ENCODE results near the gene PYGB.

The PYGB gene

GRCh38 chr20:25215521-25215920, 32.4 kb upstream of the PYGB start:
- TF ChIP-seq ZNF174 (tag by site-specific recombination; IDR thresholded peaks at IDR 0.05) (no peak), GLIS2 (tag by site-specific recombination; IDR thresholded peaks at IDR 0.05) (no peak), ZNF624 (tag by site-specific recombination; IDR thresholded peaks at IDR 0.05) (no peak), ZNF843 (tag by site-specific recombination; IDR thresholded peaks at IDR 0.05) (no peak), TRIM28 (IDR thresholded peaks at IDR 0.05; ENCODE audit: borderline replicate concordance, low read length) (no peak), ZFP41 (tag by site-specific recombination; IDR thresholded peaks at IDR 0.05; ENCODE audit: borderline replicate concordance) (no peak), ZNF121 (tag by site-specific recombination; IDR thresholded peaks at IDR 0.05) (no peak)
- TF ChIP-seq, protein P1, sequence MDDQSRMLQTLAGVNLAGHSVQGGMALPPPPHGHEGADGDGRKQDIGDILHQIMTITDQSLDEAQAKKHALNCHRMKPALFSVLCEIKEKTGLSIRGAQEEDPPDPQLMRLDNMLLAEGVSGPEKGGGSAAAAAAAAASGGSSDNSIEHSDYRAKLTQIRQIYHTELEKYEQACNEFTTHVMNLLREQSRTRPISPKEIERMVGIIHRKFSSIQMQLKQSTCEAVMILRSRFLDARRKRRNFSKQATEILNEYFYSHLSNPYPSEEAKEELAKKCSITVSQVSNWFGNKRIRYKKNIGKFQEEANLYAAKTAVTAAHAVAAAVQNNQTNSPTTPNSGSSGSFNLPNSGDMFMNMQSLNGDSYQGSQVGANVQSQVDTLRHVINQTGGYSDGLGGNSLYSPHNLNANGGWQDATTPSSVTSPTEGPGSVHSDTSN (CRISPR knock-in tag; IDR thresholded peaks at IDR 0.05), result no peak
- TF ChIP-seq, protein P2, sequence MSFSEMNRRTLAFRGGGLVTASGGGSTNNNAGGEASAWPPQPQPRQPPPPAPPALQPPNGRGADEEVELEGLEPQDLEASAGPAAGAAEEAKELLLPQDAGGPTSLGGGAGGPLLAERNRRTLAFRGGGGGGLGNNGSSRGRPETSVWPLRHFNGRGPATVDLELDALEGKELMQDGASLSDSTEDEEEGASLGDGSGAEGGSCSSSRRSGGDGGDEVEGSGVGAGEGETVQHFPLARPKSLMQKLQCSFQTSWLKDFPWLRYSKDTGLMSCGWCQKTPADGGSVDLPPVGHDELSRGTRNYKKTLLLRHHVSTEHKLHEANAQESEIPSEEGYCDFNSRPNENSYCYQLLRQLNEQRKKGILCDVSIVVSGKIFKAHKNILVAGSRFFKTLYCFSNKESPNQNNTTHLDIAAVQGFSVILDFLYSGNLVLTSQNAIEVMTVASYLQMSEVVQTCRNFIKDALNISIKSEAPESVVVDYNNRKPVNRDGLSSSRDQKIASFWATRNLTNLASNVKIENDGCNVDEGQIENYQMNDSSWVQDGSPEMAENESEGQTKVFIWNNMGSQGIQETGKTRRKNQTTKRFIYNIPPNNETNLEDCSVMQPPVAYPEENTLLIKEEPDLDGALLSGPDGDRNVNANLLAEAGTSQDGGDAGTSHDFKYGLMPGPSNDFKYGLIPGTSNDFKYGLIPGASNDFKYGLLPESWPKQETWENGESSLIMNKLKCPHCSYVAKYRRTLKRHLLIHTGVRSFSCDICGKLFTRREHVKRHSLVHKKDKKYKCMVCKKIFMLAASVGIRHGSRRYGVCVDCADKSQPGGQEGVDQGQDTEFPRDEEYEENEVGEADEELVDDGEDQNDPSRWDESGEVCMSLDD (tag by site-specific recombination; IDR thresholded peaks at IDR 0.05), result no peak
- TF ChIP-seq, protein P3, sequence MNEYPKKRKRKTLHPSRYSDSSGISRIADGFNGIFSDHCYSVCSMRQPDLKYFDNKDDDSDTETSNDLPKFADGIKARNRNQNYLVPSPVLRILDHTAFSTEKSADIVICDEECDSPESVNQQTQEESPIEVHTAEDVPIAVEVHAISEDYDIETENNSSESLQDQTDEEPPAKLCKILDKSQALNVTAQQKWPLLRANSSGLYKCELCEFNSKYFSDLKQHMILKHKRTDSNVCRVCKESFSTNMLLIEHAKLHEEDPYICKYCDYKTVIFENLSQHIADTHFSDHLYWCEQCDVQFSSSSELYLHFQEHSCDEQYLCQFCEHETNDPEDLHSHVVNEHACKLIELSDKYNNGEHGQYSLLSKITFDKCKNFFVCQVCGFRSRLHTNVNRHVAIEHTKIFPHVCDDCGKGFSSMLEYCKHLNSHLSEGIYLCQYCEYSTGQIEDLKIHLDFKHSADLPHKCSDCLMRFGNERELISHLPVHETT (tag by site-specific recombination; IDR thresholded peaks at IDR 0.05), result no peak
- TF ChIP-seq, protein P4, sequence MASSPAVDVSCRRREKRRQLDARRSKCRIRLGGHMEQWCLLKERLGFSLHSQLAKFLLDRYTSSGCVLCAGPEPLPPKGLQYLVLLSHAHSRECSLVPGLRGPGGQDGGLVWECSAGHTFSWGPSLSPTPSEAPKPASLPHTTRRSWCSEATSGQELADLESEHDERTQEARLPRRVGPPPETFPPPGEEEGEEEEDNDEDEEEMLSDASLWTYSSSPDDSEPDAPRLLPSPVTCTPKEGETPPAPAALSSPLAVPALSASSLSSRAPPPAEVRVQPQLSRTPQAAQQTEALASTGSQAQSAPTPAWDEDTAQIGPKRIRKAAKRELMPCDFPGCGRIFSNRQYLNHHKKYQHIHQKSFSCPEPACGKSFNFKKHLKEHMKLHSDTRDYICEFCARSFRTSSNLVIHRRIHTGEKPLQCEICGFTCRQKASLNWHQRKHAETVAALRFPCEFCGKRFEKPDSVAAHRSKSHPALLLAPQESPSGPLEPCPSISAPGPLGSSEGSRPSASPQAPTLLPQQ (tag by site-specific recombination; IDR thresholded peaks at IDR 0.05), result no peak
- TF ChIP-seq, protein P5, sequence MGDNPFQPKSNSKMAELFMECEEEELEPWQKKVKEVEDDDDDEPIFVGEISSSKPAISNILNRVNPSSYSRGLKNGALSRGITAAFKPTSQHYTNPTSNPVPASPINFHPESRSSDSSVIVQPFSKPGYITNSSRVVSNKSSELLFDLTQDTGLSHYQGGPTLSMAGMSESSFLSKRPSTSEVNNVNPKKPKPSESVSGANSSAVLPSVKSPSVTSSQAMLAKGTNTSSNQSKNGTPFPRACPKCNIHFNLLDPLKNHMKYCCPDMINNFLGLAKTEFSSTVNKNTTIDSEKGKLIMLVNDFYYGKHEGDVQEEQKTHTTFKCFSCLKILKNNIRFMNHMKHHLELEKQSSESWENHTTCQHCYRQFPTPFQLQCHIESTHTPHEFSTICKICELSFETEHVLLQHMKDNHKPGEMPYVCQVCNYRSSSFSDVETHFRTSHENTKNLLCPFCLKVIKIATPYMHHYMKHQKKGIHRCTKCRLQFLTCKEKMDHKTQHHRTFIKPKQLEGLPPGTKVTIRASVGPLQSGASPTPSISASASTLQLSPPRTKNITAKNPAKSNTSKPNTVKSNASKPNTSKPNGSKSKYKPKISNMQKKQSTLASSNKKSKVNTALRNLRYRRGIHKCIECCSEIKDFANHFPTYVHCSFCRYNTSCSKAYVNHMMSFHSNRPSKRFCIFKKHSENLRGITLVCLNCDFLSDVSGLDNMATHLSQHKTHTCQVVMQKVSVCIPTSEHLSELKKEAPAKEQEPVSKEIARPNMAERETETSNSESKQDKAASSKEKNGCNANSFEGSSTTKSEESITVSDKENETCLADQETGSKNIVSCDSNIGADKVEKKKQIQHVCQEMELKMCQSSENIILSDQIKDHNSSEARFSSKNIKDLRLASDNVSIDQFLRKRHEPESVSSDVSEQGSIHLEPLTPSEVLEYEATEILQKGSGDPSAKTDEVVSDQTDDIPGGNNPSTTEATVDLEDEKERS (tag by site-specific recombination; IDR thresholded peaks at IDR 0.05), result no peak

DNA sequence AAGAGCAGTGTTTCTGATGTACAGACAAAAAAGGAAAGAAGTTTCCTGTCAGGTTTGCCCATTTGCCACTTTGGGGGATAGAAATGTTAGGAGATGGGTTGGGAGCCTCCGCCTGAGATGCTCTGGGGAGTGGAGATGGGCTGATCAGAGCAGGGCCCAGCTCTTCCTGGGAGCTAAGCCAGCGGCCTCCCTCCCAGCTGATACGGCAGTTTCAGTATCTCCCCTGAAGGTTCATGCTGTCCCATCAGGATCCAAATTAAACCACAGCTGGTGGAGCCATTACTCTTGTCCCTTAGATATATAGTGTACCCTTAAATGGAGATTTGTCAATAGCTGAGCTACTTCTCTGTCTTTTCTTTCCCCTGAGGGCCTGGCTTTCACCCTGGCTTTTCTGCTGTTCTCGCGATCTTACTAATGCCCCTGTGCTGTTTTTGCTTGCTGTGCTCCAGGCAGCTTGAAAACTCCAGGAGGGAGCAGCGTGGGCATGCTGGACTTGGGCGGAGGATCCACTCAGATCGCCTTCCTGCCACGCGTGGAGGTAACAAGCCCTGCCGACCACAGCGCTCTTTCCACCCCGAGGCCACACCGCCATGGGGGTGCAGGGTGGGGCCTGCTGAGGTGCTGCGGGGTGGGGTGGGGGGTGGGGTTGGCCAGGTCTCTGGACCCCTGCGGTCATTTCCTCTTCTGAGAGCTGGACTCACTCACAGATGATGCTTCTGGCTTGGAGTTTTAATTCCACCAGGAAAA, 31.5 kb upstream of the PYGB start:
- Histone ChIP-seq H3K27ac (ENCODE audit: extremely low read depth, low read depth, low read length) (no peak overlapping the region), H3K4me1 (ENCODE audit: control insufficient read depth, insufficient read depth, low read length) (no peaks in the 10 kb centered on the region), H3K9me3 (ENCODE audit: control insufficient read depth, insufficient read depth, low read depth, low read length) (no peaks in the 10 kb centered on the region), H3K36me3 (ENCODE audit: control insufficient read depth in 2 of 2, insufficient read depth in 1 of 2, low read length in 2 of 2) (peaks cover 8 to 95% of the 10 kb centered on the region in 2 experiments; a peak in 2 of 3 replicates), H3K4me3 (ENCODE audit: low read depth, low read length) (no peak overlapping the region)
- ChIA-PET POLR2A (no interaction called here), CTCF (interaction anchor here (0.6 kb wide), 1 partner anchor 21 kb away, joined by 4 read pairs; the partner anchor contains the start of gene ENTPD6)
- TF ChIP-seq ZNF518A (tag by site-specific recombination; conservative IDR thresholded peaks at IDR 0.05; ENCODE audit: low read depth) (no peak), ZNF341 (tag by site-specific recombination; IDR thresholded peaks at IDR 0.05; ENCODE audit: low read depth) (peak; percentile 39), OSR2 (tag by site-specific recombination; IDR thresholded peaks at IDR 0.05) (no peak), SCRT1 (tag by site-specific recombination; IDR thresholded peaks at IDR 0.05; ENCODE audit: borderline replicate concordance) (no peak), ZNF747 (tag by site-specific recombination; IDR thresholded peaks at IDR 0.05) (no peak), ZNF768 (tag by site-specific recombination; IDR thresholded peaks at IDR 0.05) (no peak), GLIS2 (tag by site-specific recombination; IDR thresholded peaks at IDR 0.05) (no peak)

More at GRCh38 chr20:25215521-25215920, 32.4 kb upstream of the PYGB start:
- Histone ChIP-seq H3K9me3 (ENCODE audit: control insufficient read depth, insufficient read depth, low read depth, low read length) (no peaks in the 10 kb centered on the region), H3K4me3 (ENCODE audit: low read depth, low read length) (no peak overlapping the region), H3K27ac (ENCODE audit: extremely low read depth, low read depth, low read length) (no peak overlapping the region), H3K36me3 (ENCODE audit: control insufficient read depth in 2 of 2, insufficient read depth in 1 of 2, low read length in 2 of 2) (peaks cover 11 to 95% of the 10 kb centered on the region in 2 experiments; a peak in 2 of 3 replicates), H3K4me1 (ENCODE audit: control insufficient read depth, insufficient read depth, low read length) (no peaks in the 10 kb centered on the region)
- ChIA-PET CTCF (interaction anchor here (0.7 kb wide), 1 partner anchor 11 kb away, joined by 4 read pairs; no protein-coding TSS in a partner anchor), POLR2A (no interaction called here)
